Right ventricle myocardium superior (tissue), 1 donor: ENCODE measurements around the gene DDX1. TPM values are rescaled to one million over a fixed set of nuclear protein-coding genes. Genes with fewer than 3 reads are reported as not detected.
"Not testable (repeated sequence)": the region's sequence is repeated elsewhere in the genome, so short reads cannot be mapped to it uniquely, and the experiment has no call there.

ENCODE experiments used
- ATAC-seq: fragments of 200-7000 bp; cut with Tn5 transposase; one replicate; pipeline ENCODE4 v1.9.1; 2020; ENCODE audit warnings: mild to moderate bottlenecking; ENCODE audit not compliant: poor library complexity
- DNase-seq: peaks from one replicate; pipeline ENCODE4 v3.0.0-alpha.2; 2020
- intact Hi-C: fragments of 100-400 bp; cut with DNase I; formaldehyde crosslinking; loops from one replicate; pipeline ENCODE4 v1.11.2; 2022
- total RNA-seq: library from RNA; stranded (reverse); fragmentation: NEBNext Ultra II Directional; extraction: Animal tissue kit (Norgen Biotek cat#: 25700); gene quantifications from one replicate; pipeline ENCODE4 v1.2.1, GENCODE V29; 2021
- donor health status: DM: no; HTN: yes; CAD: no; lungs with severe emphysema.

Gene DDX1
- total RNA-seq, 1 donor from 2014 or later = 155 TPM

DNA sequence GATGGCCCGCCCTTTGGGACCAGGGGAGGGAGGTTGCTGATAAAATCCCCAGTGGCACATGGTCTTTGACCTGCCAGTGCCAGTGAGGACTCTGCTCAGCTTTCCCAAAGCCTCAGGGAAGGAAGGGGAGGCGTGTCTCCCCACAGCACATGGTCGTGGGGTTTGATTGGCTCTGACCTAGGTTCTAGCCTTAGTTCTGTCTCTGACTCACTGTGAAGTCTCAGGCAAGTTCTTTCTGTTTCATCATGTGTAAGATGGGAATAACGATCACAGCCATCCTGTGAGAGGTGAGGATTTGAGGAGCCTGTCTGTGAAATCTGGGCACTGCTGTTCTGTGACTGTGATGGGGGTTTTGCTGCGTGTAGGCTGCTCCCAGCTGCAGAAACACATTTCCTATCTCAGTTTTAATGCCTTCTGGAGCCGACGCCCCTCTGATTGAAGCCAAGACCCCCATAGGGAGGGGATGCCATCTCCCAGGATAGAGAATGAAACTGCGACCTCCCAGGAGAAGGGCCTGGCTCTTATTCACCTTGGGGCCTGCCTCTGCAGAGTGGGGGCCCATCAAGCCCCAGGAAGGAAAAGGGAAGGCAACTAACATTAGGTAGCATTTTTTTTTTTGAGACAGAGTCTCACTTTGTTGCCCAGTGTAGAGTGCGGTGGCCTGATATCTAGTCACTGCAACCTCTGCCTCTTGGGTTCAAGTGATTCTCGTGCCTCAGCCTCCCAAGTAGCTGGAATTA lies 84.0 kb downstream of the DDX1 start:
- ATAC-seq = no peak
- intact Hi-C loops = no loop called here
- DNase-seq = no peak

DNA sequence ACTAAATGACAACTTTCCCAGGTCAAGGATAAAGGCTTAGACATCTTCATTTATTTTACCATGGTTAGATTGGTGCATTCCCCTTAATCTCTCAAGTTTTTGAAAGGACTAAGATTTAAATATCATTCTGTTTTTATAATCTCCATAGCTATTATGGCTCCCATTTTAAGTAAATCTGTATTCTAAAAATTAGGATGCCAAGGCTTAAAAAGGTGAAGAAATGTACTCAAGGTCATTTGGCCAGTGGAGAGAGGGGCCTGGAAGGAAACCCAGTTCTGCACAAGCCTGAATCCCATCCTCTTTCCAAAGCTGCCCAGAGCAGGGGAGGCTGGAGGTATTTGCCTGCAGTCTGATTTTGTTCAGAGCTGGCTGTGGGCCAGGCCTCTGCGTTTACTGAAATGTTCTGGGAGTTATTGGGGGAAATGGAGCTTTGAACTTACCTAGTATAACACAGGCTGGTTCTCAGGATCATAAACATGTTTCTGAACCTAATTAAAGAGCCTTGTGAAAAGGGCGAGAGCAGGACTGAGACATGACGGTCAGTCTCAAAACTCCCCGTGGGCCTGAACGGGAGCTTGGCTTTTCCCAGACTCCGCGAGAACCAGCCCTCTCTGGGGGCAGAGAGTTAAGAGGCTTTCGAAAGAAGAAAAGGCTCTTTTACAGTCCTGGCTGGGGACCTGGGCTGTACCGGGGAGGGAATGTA lies 85.6 kb downstream of the DDX1 start:
- peak; percentile 46 for ATAC-seq
- DNase-seq = peak; percentile 51
- intact Hi-C loops = no loop called here

DNA sequence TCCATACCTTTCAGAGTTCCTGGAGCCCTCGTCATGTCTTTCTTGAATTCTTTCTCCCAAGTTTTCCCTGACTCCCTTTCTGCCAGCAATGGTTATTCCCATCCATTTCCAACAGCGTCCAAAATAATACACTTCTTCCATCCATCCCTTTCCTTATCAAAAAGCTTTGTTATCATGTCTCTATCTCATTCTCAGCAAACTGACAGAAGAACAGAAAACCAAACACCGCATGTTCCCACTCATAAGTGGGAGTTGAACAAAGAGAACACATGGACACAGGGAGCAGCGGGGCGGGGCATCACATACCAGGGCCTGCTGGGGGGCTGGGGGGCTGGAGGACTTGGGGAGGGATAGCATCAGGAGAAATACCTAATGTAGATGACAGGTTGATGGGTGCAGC lies 86.7 kb downstream of the DDX1 start:
- no peak for ATAC-seq
- no peak for DNase-seq
- intact Hi-C loops = no loop called here

DNA sequence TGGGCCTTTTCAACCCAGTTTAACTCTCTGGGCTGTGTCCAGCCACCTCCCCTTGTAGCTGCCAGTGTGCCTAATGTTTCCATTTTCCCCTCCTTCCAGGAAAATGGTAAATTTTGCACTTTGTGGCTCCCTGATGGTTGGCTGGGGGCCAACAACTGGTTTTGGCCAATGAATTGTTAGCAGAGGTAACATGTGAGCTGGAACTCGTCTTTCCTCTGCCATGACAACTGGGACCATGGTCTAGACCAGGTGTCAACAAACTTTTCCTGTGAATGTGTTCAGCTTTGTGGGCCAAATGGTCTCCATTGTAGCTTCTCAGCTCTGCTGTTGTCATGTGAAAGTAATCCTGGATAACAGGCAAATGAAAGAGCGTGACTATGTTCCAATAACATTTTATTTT lies 87.2 kb downstream of the DDX1 start:
- DNase-seq = no peak
- no peak for ATAC-seq
- intact Hi-C loops = no loop called here

DNA sequence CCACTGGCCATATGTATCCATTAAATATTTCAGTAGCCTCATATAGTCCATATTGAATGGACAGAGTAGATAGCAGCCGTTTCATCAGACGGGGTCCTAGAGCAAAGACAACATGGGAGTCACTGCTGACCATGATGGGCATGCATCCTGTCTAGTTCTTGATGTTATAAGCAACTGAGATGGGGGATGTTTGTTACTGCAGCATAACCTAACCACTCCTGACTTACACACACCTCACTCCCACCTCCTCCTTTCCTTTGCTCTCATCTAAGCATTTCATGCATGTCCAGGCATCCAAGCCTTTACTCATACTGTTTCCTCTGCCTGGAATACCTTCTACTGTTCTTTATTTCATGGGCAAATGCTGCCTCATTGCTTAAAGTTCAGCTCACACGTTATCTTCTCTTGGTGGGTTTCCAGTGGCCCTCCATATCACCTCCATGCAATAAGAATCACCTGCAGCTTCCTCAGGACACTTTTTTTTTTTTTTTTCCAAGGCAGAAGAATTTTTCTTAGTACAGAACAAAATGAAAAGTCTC lies 87.8 kb downstream of the DDX1 start:
- intact Hi-C loops = no loop called here

DNA sequence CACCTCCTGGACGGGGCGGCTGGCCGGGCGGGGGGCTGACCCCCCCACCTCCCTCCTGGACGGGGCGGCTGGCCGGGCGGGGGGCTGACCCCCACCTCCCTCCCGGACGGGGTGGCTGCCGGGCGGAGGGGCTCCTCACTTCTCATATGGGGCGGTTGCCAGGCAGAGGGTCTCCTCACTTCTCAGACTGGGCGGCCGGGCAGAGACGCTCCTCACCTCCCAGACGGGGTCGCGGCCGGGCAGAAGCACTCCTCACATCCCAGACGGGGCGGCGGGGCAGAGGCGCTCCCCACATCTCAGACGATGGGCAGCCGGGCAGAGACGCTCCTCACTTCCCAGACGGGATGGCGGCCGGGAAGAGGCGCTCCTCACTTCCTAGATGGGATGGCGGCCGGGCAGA lies 88.5 kb downstream of the DDX1 start:
- ATAC-seq, DNase-seq, intact Hi-C loops: not testable (repeated sequence)

More for the DNA sequence above, 87.8 kb downstream of the DDX1 start:
- ATAC-seq (no peak), DNase-seq (no peak)

Other genes with a start within 250 kb of the DDX1 start
- gene NBAS, start 30.5 kb upstream of the DDX1 start, total RNA-seq = 60.7 TPM